Ureter (tissue), 1 donor: ENCODE measurements around the gene TASP1. TPM values are rescaled to one million over a fixed set of nuclear protein-coding genes. Genes with fewer than 3 reads are reported as not detected.
"Not testable (repeated sequence)": the region's sequence is repeated elsewhere in the genome, so short reads cannot be mapped to it uniquely, and the experiment has no call there.

Experiments
- DNase-seq: peaks from one replicate; pipeline ENCODE4 v3.0.0-alpha.2; 2020; ENCODE audit warnings: low spot score
- total RNA-seq: library from RNA; stranded (reverse); gene quantifications from one replicate; pipeline ENCODE4 v1.2.4, GENCODE V29; 2023
- donor health status: DM: yes; HTN: yes; CAD: no.

The TASP1 gene
- total RNA-seq, 1 donor from 2014 or later, result 24.0 TPM

DNA sequence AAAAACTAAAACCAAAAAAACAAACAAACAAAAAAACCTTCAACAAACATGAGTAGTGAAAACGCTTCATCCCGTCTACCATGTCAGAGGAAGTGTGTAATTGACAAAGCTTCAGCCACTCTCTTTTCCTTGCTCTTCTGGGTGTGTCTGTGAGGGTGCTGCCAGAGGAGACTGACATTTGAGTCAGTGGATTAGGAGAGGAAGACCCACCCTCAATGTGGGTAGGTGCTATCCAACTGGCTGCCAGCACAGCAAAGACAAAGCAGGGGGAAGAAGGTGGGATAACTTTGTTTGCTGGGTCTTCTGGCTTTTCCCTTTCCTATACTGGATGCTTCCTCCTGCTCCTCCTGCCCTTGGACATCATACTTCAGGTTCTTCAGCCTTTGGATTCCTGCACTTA lies 145.6 kb downstream of the TASP1 start:
- DNase-seq, result no peak

GRCh38 chr20:13492001-13492481 lies 146.7 kb downstream of the TASP1 start:
- peak; percentile 46 for DNase-seq

DNA sequence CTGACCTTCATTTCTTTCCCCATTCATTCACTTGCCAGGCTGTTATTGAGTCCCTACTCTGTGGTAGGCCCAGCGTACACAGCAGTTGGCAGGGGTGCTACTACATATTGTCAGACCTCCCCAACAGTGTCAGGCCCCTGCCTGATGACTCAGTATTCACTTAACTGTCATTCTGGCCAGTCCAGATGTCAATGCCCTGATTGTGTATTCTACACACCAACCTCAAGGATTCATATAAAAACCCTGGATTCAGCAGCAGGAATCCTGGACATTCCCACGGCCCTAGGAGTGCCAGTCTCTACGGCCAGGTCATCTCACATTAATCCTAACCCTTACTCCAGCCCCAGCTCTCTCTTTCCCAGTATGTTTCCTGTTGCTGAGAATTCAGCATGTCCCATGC lies 151.5 kb downstream of the TASP1 start:
- no peak for DNase-seq

GRCh38 chr20:13486694-13487093 lies 152.0 kb downstream of the TASP1 start:
- no peak for DNase-seq

DNA sequence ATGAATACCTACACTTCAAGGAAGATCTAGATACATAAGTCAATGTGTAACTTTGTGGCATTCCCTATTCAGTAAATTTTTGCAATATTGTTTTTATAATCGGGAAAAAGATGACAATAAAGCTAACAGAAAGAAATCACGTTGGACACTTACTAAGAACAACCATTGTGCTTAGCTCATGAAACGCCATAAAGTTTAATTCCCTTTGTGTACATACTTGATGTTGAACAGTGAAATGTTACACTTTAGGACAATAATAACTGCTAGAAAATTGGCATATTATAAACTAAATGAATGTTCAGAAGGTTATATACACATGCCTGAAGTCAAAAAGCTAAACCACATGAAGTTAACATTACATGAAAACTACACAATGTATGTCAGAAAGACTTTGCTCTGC lies 153.2 kb downstream of the TASP1 start:
- DNase-seq, result no peak

DNA sequence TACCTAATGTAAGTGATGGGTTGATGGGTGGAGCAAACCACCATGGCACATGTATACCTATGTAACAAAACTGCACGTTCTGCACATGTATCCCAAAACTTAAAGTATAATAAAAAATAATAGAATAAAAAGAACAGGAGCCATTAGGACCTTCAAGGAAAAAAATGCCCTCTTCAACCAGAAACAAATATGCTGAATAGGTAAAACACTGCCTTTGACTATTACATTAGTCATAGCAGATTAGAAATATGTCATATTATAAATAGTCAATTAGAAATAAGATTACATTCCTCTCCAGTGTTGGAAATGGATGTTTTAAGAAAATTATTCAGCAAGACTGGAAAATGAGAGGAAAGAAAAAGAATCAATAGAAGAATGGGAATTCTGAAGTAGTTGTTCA lies 153.7 kb downstream of the TASP1 start:
- DNase-seq, result not testable (repeated sequence)

GRCh38 chr20:13483472-13483871 lies 155.3 kb downstream of the TASP1 start:
- DNase-seq, result not testable (repeated sequence)

DNA sequence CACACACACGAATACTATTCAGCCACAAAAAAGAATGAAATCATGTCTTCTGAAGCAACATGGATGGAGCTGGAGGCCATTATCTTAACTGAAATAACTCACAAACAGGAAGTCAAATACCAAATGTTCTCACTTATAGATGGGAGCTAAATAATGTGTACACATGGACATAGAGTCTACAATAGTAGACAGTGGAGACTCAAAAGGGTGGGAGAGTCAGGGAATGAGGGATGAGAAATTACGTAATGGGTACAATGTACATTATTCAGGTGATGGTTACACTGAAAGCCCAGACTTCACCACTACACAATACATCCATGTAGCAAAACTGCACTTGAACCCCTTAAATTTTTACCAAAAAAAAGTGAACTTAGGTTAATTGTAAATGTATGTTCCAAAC lies 160.4 kb downstream of the TASP1 start:
- no peak for DNase-seq

DNA sequence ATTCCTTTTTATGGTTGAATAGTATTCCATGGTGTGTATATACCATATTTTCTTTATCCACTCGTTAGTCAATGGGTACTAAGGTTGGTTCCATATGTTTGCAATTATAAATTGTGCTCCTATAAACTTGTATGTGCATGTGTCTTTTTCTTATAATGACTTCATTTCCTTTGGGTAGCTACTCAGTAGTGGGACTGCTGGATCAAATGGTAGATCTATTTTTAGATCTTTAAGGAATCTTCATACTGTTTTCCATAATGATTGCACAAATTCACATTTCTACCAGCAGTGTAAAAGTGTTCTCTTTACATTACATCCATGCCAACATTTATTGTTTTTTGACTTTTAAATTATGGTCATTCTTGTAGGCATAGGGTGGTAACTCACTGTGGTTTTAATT lies 164.3 kb downstream of the TASP1 start:
- no peak for DNase-seq

DNA sequence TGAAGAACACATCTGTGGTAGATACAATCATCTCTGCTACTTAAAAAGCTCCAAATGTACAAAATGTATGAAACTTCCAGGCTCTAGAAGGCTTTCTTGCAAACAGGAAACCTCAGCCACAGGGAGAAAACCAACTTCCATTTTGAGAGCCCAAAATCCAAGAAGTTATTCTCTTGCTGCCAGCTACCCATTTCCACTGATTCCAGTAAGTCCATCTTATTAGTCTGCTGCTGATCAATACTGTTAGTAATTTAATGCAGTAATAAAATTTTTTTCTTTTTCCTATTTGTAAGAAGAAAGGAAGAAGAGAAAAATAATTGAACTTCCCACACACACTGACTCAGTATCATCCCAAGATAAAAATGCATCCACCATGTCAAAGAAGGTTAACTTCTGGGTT lies 169.5 kb downstream of the TASP1 start:
- no peak for DNase-seq

DNA sequence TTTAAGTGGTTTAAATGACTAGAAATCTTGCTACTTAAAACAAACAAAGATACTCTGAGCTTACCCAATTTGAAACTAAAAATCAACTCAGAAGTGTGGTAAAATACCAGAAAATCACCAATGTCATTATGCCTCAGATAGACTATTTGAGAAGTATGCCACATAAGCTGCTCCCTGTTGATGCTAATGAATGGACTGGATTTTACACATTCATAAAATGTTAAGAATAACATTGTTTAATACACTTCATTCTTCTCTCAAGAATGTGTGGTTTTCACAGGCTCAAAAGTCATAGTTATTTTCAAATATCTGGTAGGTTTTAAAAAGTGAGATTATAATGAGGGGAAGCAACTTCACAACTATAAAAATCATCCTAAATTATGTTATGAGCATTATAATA lies 170.6 kb downstream of the TASP1 start:
- no peak for DNase-seq

DNA sequence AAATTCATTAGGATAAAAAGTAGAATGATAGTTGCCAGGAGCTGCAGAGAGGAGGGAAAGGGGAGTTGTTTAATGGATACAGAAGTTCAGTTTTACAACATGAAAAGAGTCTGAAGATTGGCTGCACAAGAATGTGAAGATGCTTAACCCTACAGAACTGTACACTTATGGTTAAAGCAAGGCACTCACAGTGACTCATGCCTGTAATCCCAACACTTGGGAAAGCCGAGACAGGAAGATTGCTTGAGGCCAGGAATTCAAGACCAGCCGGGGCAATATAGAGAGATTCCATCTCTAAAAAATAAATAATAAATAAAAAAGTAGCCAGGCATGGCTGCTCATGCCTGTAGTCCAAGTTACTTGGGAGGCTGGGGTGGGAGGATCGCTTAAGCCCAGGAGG lies 174.0 kb downstream of the TASP1 start:
- DNase-seq, result no peak

GRCh38 chr20:13461849-13462458 lies 176.8 kb downstream of the TASP1 start:
- no peak for DNase-seq

GRCh38 chr20:13458860-13459451 lies 179.8 kb downstream of the TASP1 start:
- no peak for DNase-seq

DNA sequence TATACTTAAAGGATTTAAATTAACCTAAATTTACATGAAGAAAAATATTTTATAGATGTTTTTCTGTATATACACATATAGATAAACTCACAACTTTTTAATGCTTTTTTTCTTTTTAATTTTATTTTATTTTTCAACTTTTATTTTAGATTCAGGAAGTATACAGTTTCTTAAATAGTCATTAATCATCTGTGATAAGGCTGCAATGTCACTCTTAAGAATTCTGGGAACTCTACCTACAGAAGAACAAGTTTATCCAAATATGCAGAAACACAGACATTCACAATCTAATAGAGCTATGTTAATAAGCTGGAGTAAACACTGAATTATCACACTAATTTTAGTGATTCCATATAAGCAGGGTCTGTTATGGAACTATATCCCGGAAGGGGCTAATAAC lies 181.2 kb downstream of the TASP1 start:
- no peak for DNase-seq

DNA sequence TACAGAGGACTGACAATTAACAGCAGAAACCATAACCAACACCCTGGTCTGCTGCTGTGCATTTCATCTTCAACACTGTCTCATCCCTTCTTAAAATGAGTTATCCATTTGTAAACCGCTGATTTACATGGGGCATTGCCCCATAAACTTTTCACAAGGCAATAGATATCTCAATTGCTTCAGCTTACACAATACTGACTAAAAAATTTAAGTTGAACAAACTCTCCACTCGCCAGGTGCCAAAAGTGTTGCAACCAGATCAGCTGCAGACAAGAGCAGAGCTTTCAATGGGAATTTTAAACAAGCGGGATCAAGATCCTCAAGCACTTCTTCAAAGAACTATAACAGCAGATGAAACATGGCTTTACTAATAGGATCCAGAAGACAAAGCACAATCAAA lies 183.0 kb downstream of the TASP1 start:
- DNase-seq, result no peak

DNA sequence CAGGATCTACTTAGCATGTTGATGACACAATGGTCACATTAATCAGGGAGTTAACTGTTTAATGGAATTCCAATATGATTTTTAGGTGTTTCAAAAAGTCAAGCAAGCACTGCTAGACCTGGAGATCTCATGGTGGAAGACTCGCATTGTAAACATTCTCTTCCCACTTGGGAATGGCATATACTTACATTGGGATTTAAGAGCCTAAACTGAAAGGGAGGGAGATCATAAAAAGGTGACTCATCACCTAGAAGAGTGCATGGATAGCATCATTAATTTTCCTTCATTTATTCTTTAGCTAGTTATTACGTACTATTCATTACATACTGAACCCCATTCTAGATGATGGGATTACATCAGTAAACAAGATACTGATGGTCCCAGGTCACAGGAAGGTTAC lies 185.4 kb downstream of the TASP1 start:
- no peak for DNase-seq

DNA sequence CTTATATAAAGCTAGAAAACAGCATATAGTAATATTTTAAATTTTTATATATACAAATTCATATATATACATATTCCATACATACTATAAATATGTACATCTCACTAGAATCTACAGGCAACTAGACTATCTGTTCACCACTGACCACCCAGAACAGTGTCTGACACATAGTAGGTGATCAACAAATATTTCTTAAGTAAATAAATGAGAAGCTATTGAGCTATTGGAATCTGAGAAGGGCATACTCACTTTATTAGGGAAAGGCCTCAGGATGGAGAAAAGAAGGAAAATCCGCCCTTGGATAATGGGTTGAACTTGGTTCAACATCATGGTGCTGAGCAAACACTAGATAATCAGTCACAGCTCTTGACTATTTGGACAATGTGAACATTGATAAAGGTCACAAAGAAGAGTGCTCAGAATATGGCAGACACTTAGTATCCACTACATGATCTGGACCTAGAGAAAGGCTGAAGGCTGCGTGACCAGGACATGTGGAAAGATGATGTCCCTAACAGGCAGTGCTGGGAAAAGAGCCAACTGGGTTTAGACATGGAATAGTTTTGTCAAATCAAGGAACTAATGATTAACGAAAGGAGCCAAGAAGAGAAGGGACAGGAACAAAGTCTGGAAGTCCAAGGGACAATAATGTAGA lies 186.1 kb downstream of the TASP1 start:
- DNase-seq, result no peak

DNA sequence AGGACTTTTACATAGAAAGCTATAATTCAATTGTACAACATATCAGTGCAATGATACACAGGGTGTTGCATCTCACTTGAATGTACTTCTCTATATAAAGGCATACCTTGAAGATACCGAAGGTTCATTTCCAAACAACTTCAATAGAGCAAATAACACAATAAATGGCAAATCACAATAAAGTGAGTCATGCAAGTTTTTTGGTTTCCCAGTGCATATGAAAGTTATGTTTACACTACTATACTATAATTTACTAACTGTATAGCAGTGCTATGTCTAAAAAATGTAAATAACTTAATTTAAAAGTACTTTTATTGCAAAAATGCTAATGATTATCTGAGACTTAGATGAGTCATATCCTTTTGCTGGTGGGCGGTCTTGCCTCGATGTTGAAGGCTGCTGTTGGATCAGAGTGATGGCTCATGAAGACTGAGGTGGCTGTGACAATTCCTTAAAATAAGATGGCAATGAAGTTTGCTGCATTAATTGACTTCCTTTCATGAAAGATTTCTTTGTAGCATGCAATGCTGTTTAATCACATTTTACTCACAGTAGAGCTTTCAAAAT lies 188.8 kb downstream of the TASP1 start:
- no peak for DNase-seq

DNA sequence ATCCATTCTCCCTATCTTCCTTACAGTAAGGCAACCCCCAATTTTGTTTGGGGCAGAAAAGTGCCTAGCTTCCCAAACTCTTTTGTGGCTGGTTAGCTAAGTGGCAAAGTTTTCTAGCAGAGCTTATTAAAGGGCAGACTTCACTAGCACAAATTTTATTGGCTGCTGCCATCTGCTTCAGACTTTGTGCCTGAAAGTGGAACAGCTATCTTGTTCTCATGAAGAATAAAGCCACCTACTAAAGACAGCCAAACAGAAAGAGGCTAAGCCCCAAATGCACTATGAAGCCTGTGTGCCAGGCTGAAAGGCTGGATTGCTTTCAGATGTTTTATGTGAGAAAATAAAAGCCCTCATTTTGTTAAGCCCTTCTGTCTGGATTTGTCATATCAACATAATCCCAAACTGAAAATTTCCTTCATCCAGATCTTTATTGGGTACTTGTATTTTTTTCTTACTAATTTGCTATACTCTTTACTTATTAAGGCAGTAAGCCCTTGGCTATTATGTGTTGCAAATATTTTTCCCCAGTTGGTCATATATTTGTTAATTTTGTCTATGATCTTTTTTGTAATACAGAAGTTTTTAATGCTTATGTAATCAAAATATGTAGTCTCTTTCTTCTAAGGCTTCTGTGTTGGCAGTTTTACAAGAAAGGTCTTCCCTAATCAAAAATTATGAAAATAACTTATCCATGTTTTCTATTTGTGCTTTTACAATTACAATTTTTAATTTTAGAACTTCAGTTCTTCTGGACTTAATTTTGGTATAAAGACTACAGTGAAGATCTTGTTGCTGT lies 191.1 kb downstream of the TASP1 start:
- DNase-seq, result no peak

DNA sequence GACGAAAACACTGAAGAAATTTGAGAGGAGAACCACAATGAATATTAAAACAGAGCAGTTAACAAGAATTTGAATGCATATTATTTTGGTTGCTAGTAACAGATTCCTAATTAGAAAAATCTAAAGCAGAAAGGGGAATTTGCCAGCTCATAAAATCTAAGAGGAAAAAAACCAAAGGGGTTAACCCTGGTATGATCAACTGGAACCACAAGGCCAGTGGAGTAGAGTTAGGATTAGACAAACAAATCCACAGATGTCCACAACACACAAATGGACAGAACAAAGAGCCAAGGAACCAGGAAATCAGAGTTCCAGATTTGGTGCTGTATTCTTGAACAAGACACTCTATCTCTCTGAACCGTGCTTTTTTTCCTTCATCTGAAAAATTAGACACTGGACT lies 195.0 kb downstream of the TASP1 start:
- no peak for DNase-seq

DNA sequence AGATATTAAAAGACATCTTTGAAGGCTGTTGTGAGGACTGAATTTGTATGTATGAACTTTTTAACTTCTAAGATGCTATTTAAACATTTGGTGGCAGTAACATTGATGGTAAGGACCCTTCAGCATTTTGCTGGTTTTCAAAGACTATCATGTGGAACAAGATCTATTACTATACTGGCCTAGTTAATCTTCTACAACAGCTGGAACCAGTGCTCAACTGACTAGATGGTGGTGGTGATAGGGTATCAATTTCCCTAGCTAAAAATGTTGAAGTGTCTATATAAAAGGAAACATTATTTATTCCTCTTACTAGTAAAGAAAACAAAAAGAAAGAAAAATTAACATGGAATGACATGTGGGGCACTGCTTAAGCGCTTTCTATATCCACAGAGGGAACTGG lies 195.7 kb downstream of the TASP1 start:
- DNase-seq, result no peak
